Vagina (tissue), 2 donors: ENCODE results near the gene CNIH2.

Experiments used
- POLR2A ChIP-seq, 2 donors: fragments of 450-650 bp; IDR thresholded peaks; one replicate each; pipeline ENCODE4 v1.6.1; 2017; ENCODE audit warnings: antibody characterized with exemption in 2 of 2, mild to moderate bottlenecking in 2 of 2, moderate library complexity in 2 of 2
- POLR2AphosphoS5 ChIP-seq, 2 donors: sonication (generic); formaldehyde crosslinking; IDR thresholded peaks; one replicate each; pipeline ENCODE4 v1.9.0; 2017; ENCODE audit warnings: antibody characterized with exemption in 2 of 2, mild to moderate bottlenecking in 2 of 2, low read depth in 1 of 2; ENCODE audit not compliant: insufficient read depth in 1 of 2
- TF ChIP-seq, protein P1 (sequence below), 3 experiments: fragments of 450-650 bp in 2 of 3; fragments of 200-600 bp in 1 of 3; sonication (generic) in 1 of 3; IDR thresholded peaks; one replicate each; pipeline ENCODE4 v1.5.1; 2017 to 2019; ENCODE audit warnings: antibody characterized with exemption in 3 of 3, mild to moderate bottlenecking in 2 of 3, moderate library complexity in 2 of 3

- TF ChIP-seq, protein P1, sequence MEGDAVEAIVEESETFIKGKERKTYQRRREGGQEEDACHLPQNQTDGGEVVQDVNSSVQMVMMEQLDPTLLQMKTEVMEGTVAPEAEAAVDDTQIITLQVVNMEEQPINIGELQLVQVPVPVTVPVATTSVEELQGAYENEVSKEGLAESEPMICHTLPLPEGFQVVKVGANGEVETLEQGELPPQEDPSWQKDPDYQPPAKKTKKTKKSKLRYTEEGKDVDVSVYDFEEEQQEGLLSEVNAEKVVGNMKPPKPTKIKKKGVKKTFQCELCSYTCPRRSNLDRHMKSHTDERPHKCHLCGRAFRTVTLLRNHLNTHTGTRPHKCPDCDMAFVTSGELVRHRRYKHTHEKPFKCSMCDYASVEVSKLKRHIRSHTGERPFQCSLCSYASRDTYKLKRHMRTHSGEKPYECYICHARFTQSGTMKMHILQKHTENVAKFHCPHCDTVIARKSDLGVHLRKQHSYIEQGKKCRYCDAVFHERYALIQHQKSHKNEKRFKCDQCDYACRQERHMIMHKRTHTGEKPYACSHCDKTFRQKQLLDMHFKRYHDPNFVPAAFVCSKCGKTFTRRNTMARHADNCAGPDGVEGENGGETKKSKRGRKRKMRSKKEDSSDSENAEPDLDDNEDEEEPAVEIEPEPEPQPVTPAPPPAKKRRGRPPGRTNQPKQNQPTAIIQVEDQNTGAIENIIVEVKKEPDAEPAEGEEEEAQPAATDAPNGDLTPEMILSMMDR (IDR thresholded peaks at IDR 0.05) = no peak
- TF ChIP-seq POLR2AphosphoS5 (IDR thresholded peaks at IDR 0.05; ENCODE audit: insufficient read depth in 1 of 2, low read depth in 1 of 2) (no peak), POLR2A (IDR thresholded peaks at IDR 0.05) (no peak)
Observed at GRCh38 chr11:66280428-66280827, 2.5 kb downstream of the CNIH2 start.
